ENCODE data around the gene RUNX2. TPM values are rescaled to one million over a fixed set of nuclear protein-coding genes. Genes with fewer than 3 reads are reported as not detected.
A peak's percentile ranks its signal among the peaks of the same experiment; 100 is the strongest.
"Not testable (repeated sequence)": the region's sequence is repeated elsewhere in the genome, so short reads cannot be mapped to it uniquely, and the experiment has no call there.

RUNX2 gene
- total and polyA plus RNA-seq, 5 donors: 0.26 to 0.93 (median 0.39) TPM

DNA sequence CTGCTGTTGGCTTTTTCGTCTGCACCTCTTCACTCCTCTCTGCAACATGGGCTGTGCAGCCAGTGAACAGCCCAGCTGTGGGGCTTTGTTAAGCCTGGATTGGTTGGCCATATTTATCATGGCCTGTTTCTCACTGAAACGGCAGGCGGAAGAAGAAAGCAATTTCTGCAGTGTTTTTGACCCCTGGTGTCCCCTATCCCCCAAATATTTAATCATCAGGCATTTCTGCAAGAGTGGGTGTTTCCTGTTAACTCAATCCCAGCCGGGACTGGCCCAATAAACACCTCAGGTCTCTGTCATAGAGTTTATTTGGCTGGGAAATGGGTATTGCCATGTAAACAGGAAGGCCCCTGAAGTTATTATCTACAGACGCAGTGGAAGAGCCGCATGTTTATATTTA lies 224.4 kb downstream of the RUNX2 start:
- H3K27me3 ChIP-seq (ENCODE audit: control insufficient read depth, insufficient read depth): no peaks in the 10 kb centered on the region
- intact Hi-C loops (cut with DNase I): no loop called here
- WGBS: 70% methylated on average over 6 of the region's 6 CpGs
- no peaks in the 10 kb centered on the region for H3K9me3 ChIP-seq (ENCODE audit: control insufficient read depth, low read length)
- ATAC-seq (no peak), DNase-seq (no peak)
- H3K27ac ChIP-seq (ENCODE audit: low read length): no peak overlapping the region
- H3K4me3 ChIP-seq (ENCODE audit: low read length): no peak overlapping the region
- H3K4me1 ChIP-seq (ENCODE audit: control insufficient read depth, insufficient read depth, low read length): no peaks in the 10 kb centered on the region

DNA sequence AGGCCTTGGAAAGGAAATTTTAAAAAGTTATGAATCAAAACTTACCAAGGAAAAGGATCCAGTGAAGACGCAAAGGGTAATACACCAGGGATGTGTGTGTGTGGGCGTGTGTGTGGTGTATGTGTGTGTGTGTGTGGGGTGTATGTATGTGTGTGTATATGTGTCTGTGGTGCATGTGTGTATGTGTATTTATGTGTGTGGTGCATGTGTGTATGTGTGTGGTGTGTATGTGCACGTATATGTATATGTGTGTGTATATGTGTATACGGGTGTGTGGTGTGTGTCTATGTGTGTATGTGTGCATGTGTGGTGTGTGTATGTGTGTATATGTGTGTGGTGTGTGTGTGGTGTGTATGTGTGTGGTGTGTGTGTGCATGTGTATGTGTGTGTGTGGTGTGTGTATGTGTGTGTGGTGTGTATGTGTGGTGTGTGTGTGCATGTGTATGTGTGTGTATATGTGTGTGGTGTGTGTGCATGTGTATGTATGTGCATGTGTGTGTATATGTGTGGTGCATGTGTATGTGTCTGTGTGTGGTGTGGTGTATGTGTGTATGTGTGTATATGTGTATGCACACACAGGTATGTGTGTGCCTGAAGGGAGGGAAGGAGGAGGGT lies 225.7 kb downstream of the RUNX2 start:
- Histone ChIP-seq H3K27me3 (ENCODE audit: control insufficient read depth, insufficient read depth) (no peaks in the 10 kb centered on the region), H3K4me3 (ENCODE audit: low read length) (no peak overlapping the region), H3K27ac (ENCODE audit: low read length) (no peak overlapping the region), H3K9me3 (ENCODE audit: control insufficient read depth, low read length) (no peaks in the 10 kb centered on the region), H3K4me1 (ENCODE audit: control insufficient read depth, insufficient read depth, low read length) (no peaks in the 10 kb centered on the region)
- DNase-seq: no peak
- WGBS: 81% methylated on average over 4 of the region's 4 CpGs
- ATAC-seq: no peak
- intact Hi-C loops (cut with DNase I): no loop called here

GRCh38 chr6:45554591-45554990 lies 226.5 kb downstream of the RUNX2 start:
- intact Hi-C loops (cut with DNase I): no loop called here
- no peak for DNase-seq
- H3K4me1 ChIP-seq (ENCODE audit: control insufficient read depth, insufficient read depth, low read length): no peaks in the 10 kb centered on the region
- 6% methylated on average over 1 of the region's 1 CpG for WGBS
- H3K27ac ChIP-seq (ENCODE audit: low read length): no peak overlapping the region
- no peaks in the 10 kb centered on the region for H3K27me3 ChIP-seq (ENCODE audit: control insufficient read depth, insufficient read depth)
- no peak for ATAC-seq
- H3K4me3 ChIP-seq (ENCODE audit: low read length): no peak overlapping the region
- H3K9me3 ChIP-seq (ENCODE audit: control insufficient read depth, low read length): no peaks in the 10 kb centered on the region

- no peak overlapping the region for H3K27ac ChIP-seq (ENCODE audit: low read length)
- intact Hi-C loops (cut with DNase I): no loop called here
- H3K4me3 ChIP-seq (ENCODE audit: low read length): no peak overlapping the region
- H3K9me3 ChIP-seq (ENCODE audit: control insufficient read depth, low read length): no peaks in the 10 kb centered on the region
- DNase-seq (no peak), ATAC-seq (peak in 1 of 2 donors; percentile 55)
- H3K27me3 ChIP-seq (ENCODE audit: control insufficient read depth, insufficient read depth): no peaks in the 10 kb centered on the region
- H3K4me1 ChIP-seq (ENCODE audit: control insufficient read depth, insufficient read depth, low read length): no peaks in the 10 kb centered on the region
- WGBS: 40% methylated on average over 14 of the region's 14 CpGs
These were observed 228.0 kb downstream of the RUNX2 start for GRCh38 chr6:45555981-45556771.

GRCh38 chr6:45556828-45557227 lies 228.7 kb downstream of the RUNX2 start:
- ATAC-seq: peak in 1 of 2 donors; percentile 19
- WGBS: 93% methylated on average over 5 of the region's 5 CpGs
- intact Hi-C loops (cut with DNase I): no loop called here
- Histone ChIP-seq H3K4me3 (ENCODE audit: low read length) (no peak overlapping the region), H3K9me3 (ENCODE audit: control insufficient read depth, low read length) (no peaks in the 10 kb centered on the region), H3K27me3 (ENCODE audit: control insufficient read depth, insufficient read depth) (no peaks in the 10 kb centered on the region), H3K4me1 (ENCODE audit: control insufficient read depth, insufficient read depth, low read length) (no peaks in the 10 kb centered on the region), H3K27ac (ENCODE audit: low read length) (no peak overlapping the region)
- peak in 1 of 3 donors; percentile 36 for DNase-seq

GRCh38 chr6:45557454-45557853 lies 229.3 kb downstream of the RUNX2 start:
- ATAC-seq (no peak), DNase-seq (no peak)
- Histone ChIP-seq H3K4me3 (ENCODE audit: low read length) (no peak overlapping the region), H3K27me3 (ENCODE audit: control insufficient read depth, insufficient read depth) (no peaks in the 10 kb centered on the region), H3K27ac (ENCODE audit: low read length) (no peak overlapping the region), H3K9me3 (ENCODE audit: control insufficient read depth, low read length) (no peaks in the 10 kb centered on the region), H3K4me1 (ENCODE audit: control insufficient read depth, insufficient read depth, low read length) (no peaks in the 10 kb centered on the region)
- WGBS: 90% methylated on average over 2 of the region's 2 CpGs
- intact Hi-C loops (cut with DNase I): no loop called here

DNA sequence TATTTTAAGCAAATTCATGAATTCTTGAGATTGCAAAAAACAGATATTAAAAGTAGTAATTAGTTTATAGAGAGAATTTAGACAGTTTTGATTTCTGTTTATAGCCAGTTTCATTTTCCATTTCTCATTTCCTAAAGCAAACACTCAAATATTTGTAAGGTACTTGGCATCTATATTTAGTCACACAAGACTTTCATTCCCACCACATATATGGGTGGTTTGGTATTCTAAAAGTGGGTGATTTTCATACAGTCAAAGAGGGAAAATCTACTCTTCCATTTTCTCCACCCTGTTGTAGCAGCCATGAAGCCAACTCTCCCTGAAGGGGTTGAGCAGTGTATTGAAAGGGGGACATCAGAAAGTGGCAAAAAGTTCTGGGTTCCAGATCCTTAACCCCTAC lies 230.7 kb downstream of the RUNX2 start:
- H3K4me1 ChIP-seq (ENCODE audit: control insufficient read depth, insufficient read depth, low read length): peaks cover 5% of the 10 kb centered on the region
- H3K27me3 ChIP-seq (ENCODE audit: control insufficient read depth, insufficient read depth): no peaks in the 10 kb centered on the region
- no peak overlapping the region for H3K4me3 ChIP-seq (ENCODE audit: low read length)
- intact Hi-C loops (cut with DNase I): no loop called here
- ATAC-seq: no peak
- no peak for DNase-seq
- no peaks in the 10 kb centered on the region for H3K9me3 ChIP-seq (ENCODE audit: control insufficient read depth, low read length)
- H3K27ac ChIP-seq (ENCODE audit: low read length): no peak overlapping the region

- H3K27me3 ChIP-seq (ENCODE audit: control insufficient read depth, insufficient read depth); H3K4me3 ChIP-seq (ENCODE audit: low read length); H3K27ac ChIP-seq (ENCODE audit: low read length); H3K9me3 ChIP-seq (ENCODE audit: control insufficient read depth, low read length); intact Hi-C loops (cut with DNase I); DNase-seq; H3K4me1 ChIP-seq (ENCODE audit: control insufficient read depth, insufficient read depth, low read length); ATAC-seq: not testable (repeated sequence)
- 82% methylated on average over 3 of the region's 3 CpGs for WGBS
These were observed 232.2 kb downstream of the RUNX2 start for GRCh38 chr6:45560321-45560820.

- Histone ChIP-seq H3K9me3 (ENCODE audit: control insufficient read depth, low read length) (no peaks in the 10 kb centered on the region), H3K27me3 (ENCODE audit: control insufficient read depth, insufficient read depth) (no peaks in the 10 kb centered on the region), H3K4me1 (ENCODE audit: control insufficient read depth, insufficient read depth, low read length) (peaks cover 7% of the 10 kb centered on the region), H3K27ac (ENCODE audit: low read length) (no peak overlapping the region), H3K4me3 (ENCODE audit: low read length) (no peak overlapping the region)
- 89% methylated on average over 4 of the region's 4 CpGs for WGBS
- DNase-seq (no peak), ATAC-seq (no peak)
- intact Hi-C loops (cut with DNase I): no loop called here
These were observed 234.0 kb downstream of the RUNX2 start for GRCh38 chr6:45562171-45562570.

GRCh38 chr6:45563041-45563440 lies 234.9 kb downstream of the RUNX2 start:
- intact Hi-C loops (cut with DNase I): no loop called here
- Histone ChIP-seq H3K4me3 (ENCODE audit: low read length) (no peak overlapping the region), H3K4me1 (ENCODE audit: control insufficient read depth, insufficient read depth, low read length) (peaks cover 7% of the 10 kb centered on the region), H3K27ac (ENCODE audit: low read length) (no peak overlapping the region), H3K9me3 (ENCODE audit: control insufficient read depth, low read length) (no peaks in the 10 kb centered on the region), H3K27me3 (ENCODE audit: control insufficient read depth, insufficient read depth) (no peaks in the 10 kb centered on the region)
- DNase-seq (peak in 2 of 3 donors; percentile 46 to 47), ATAC-seq (peak in 1 of 2 donors; percentile 48)
- 25% methylated on average over 7 of the region's 7 CpGs for WGBS

DNA sequence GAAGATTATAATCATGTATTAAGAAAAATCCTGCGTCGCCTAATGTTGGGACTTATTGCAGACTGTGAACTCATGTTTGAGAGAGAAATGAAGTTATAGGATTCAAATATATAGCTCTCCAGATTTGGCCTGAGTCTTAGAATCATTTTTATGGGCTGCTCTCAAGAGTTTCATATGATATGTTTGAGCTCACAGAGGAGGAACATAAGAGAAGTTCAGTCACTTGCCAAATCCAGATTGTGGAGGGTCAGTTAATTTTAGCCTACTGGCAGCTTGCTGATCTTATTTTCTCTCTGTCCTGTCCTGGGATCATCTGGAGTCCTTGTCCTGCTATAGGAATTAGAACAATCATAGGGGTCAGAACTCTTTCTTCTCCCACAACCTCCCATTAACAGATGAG lies 235.7 kb downstream of the RUNX2 start:
- 85% methylated on average over 2 of the region's 2 CpGs for WGBS
- H3K27me3 ChIP-seq (ENCODE audit: control insufficient read depth, insufficient read depth): no peaks in the 10 kb centered on the region
- no peak overlapping the region for H3K27ac ChIP-seq (ENCODE audit: low read length)
- intact Hi-C loops (cut with DNase I): no loop called here
- H3K4me3 ChIP-seq (ENCODE audit: low read length): no peak overlapping the region
- peaks cover 7% of the 10 kb centered on the region for H3K4me1 ChIP-seq (ENCODE audit: control insufficient read depth, insufficient read depth, low read length)
- DNase-seq (no peak), ATAC-seq (peak; percentile 41 to 52)
- no peaks in the 10 kb centered on the region for H3K9me3 ChIP-seq (ENCODE audit: control insufficient read depth, low read length)

Data from right cardiac atrium (tissue), 5 donors.